Upper lobe of left lung (tissue), 4 donors: Measurements from ENCODE around the gene TMEM258.

Experiments
- POLR2A ChIP-seq, 4 donors: fragments of 450-650 bp; IDR thresholded peaks; one replicate each; pipeline ENCODE4 v1.5.1; 2016 to 2017; ENCODE audit warnings: antibody characterized with exemption in 4 of 4, mild to moderate bottlenecking in 2 of 4
- TF ChIP-seq, protein P1 (sequence below), 6 experiments: fragments of 450-650 bp in 4 of 6; fragments of 200-600 bp in 2 of 6; sonication (generic) in 2 of 6; IDR thresholded peaks; one replicate each; pipeline ENCODE4 v1.5.1; 2016 to 2019; ENCODE audit warnings: antibody characterized with exemption in 6 of 6

DNA sequence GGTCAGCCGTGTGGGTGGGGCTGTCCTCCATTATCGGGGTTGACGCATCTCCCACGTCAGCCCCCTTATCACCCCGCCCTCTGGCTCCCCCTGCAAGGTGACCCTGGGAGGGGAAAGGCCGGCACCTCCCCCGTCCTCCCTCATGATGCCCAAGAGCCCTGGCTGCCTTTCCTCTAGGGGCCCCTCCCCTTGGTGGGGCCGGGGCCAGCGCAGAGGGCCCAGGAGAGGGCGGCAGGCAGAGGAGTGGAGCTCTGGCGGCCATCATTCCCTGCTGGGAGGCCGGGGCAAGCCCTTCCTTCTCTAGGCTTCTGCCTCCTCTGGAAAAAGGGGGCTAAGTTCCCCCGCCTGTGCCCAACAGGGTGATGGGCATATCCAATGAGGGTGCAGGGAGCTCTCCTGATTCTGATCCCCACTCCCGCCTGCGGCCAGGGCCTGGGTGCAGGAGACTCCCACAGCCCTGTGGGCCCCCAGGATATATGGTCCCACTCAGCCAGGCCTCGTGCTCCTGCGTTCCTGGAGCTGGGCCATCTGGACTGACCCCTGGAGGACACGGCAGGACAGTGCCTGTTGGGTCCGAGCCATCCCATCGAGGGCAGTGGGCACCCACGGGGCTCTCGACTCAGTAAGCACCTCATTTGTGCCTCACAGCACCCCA lies 27.7 kb downstream of the TMEM258 start:
- TF ChIP-seq, protein P1, sequence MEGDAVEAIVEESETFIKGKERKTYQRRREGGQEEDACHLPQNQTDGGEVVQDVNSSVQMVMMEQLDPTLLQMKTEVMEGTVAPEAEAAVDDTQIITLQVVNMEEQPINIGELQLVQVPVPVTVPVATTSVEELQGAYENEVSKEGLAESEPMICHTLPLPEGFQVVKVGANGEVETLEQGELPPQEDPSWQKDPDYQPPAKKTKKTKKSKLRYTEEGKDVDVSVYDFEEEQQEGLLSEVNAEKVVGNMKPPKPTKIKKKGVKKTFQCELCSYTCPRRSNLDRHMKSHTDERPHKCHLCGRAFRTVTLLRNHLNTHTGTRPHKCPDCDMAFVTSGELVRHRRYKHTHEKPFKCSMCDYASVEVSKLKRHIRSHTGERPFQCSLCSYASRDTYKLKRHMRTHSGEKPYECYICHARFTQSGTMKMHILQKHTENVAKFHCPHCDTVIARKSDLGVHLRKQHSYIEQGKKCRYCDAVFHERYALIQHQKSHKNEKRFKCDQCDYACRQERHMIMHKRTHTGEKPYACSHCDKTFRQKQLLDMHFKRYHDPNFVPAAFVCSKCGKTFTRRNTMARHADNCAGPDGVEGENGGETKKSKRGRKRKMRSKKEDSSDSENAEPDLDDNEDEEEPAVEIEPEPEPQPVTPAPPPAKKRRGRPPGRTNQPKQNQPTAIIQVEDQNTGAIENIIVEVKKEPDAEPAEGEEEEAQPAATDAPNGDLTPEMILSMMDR (IDR thresholded peaks at IDR 0.05): no peak
- TF ChIP-seq POLR2A (IDR thresholded peaks at IDR 0.05): no peak
